GM12865 (cell line): ENCODE measurements around the gene AGPS.

Experiments used
- DNase-seq: peaks from one replicate; pipeline ENCODE4 v3.0.0; 2010; ENCODE audit warnings: low read depth
- H3K4me3 ChIP-seq: 2 replicates; pipeline ENCODE4 v1.5.1; 2011; ENCODE audit warnings: mild to moderate bottlenecking, low read depth, low read length, control low read depth
- TF ChIP-seq, protein P1 (sequence below): IDR thresholded peaks from 2 replicates; pipeline ENCODE4 v1.5.1; 2011; ENCODE audit warnings: low read length, control low read depth, low read depth, inconsistent platforms; ENCODE audit not compliant: insufficient read depth; ENCODE audit errors: missing control alignments

Gene AGPS

GRCh38 chr2:177554365-177554764 is 161.8 kb downstream of the AGPS start:
- TF ChIP-seq, protein P1, sequence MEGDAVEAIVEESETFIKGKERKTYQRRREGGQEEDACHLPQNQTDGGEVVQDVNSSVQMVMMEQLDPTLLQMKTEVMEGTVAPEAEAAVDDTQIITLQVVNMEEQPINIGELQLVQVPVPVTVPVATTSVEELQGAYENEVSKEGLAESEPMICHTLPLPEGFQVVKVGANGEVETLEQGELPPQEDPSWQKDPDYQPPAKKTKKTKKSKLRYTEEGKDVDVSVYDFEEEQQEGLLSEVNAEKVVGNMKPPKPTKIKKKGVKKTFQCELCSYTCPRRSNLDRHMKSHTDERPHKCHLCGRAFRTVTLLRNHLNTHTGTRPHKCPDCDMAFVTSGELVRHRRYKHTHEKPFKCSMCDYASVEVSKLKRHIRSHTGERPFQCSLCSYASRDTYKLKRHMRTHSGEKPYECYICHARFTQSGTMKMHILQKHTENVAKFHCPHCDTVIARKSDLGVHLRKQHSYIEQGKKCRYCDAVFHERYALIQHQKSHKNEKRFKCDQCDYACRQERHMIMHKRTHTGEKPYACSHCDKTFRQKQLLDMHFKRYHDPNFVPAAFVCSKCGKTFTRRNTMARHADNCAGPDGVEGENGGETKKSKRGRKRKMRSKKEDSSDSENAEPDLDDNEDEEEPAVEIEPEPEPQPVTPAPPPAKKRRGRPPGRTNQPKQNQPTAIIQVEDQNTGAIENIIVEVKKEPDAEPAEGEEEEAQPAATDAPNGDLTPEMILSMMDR = no peak
- H3K4me3 ChIP-seq = no peak overlapping the region
- DNase-seq = no peak

- TF ChIP-seq, protein P1 = no peak
- no peak for DNase-seq
- H3K4me3 ChIP-seq = no peak overlapping the region
Observed at GRCh38 chr2:177556153-177556552, 163.6 kb downstream of the AGPS start.

DNA sequence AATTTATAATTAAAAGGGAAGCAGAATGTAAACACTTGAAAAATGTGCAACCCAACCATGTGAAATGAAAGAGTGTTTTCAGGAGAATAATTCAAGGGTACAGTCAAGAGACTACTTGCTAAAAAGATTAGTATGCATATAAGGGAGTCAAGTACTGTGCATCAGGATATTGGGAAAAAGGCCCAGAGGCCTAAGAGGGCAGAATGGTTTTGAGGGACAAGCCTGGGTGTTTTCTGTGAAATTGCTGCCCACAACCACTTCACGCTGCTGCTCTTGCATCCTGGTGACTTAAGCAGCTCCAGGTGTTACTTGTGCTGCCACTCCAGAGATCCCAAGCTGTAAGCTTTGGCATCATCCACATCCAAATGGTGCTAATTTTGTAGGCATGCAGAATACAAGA is 165.2 kb downstream of the AGPS start:
- DNase-seq = no peak
- TF ChIP-seq, protein P1 = no peak
- H3K4me3 ChIP-seq = no peak overlapping the region

DNA sequence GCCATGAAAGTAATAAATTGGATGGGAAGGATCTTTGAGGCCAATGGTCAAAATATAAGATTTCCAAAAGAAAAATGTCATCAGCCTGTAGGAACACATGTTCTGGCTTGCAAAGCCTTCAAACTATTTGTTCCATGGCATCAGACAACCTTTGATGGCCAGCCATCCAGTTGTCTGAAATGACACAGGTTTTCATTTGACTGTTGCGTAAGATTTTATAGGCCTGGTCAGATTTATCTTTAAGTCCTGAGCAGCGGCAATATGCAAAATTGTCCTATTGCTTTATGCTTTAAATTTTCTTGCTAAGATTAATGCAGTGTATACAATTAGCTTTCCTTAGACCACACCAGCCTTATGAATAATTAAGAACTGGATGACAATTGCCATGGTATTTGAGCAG is 167.1 kb downstream of the AGPS start:
- H3K4me3 ChIP-seq = no peak overlapping the region
- no peak for DNase-seq
- TF ChIP-seq, protein P1 = no peak

DNA sequence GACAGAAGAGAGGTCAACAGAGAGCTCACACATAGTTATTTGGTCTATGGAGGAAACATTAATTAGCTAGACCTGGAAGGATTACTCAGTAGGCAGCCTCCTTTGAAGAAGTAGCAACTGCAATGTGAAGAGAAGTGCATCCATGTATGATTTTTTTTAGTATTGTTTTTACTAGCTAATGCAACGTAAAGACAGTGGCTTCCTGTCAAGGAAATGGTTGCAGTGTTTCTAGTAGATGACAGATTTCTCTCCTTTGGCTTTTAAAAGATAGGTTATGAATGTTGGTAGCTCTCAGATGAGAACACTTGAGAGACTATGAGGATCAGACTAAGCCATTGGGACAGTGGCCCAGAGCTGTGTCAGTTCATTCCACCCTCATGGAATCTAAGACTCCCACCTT is 175.8 kb downstream of the AGPS start:
- peak; percentile 11 for DNase-seq
- no peak overlapping the region for H3K4me3 ChIP-seq
- TF ChIP-seq, protein P1 = no peak

- H3K4me3 ChIP-seq = no peak overlapping the region
- no peak for DNase-seq
- TF ChIP-seq, protein P1 = no peak
Observed at GRCh38 chr2:177568893-177569292, 176.3 kb downstream of the AGPS start.

- no peak overlapping the region for H3K4me3 ChIP-seq
- TF ChIP-seq, protein P1 = no peak
- DNase-seq = no peak
Observed at GRCh38 chr2:177572236-177572671, 179.7 kb downstream of the AGPS start.
